ENCODE data around the gene EFEMP2.
A peak's percentile ranks its signal among the peaks of the same experiment; 100 is the strongest.

Gene EFEMP2

GRCh38 chr11:65900899-65901180 lies 28.2 kb upstream of the EFEMP2 start:
- no peak overlapping the region for H2AFZ ChIP-seq
- no peaks in the 10 kb centered on the region for H3K79me2 ChIP-seq
- no peak overlapping the region for H3K27ac ChIP-seq
- H3K4me1 ChIP-seq: no peaks in the 10 kb centered on the region
- H3K9ac ChIP-seq: no peak overlapping the region
- H3K4me2 ChIP-seq (ENCODE audit: low read length): peak overlapping the region; percentile 74
- TF ChIP-seq, protein P1, sequence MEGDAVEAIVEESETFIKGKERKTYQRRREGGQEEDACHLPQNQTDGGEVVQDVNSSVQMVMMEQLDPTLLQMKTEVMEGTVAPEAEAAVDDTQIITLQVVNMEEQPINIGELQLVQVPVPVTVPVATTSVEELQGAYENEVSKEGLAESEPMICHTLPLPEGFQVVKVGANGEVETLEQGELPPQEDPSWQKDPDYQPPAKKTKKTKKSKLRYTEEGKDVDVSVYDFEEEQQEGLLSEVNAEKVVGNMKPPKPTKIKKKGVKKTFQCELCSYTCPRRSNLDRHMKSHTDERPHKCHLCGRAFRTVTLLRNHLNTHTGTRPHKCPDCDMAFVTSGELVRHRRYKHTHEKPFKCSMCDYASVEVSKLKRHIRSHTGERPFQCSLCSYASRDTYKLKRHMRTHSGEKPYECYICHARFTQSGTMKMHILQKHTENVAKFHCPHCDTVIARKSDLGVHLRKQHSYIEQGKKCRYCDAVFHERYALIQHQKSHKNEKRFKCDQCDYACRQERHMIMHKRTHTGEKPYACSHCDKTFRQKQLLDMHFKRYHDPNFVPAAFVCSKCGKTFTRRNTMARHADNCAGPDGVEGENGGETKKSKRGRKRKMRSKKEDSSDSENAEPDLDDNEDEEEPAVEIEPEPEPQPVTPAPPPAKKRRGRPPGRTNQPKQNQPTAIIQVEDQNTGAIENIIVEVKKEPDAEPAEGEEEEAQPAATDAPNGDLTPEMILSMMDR (IDR thresholded peaks at IDR 0.05): no peak
- peak overlapping the region; percentile 23 for H3K4me3 ChIP-seq (ENCODE audit: low read depth, low read length)
- H3K36me3 ChIP-seq (ENCODE audit: control insufficient read depth, insufficient read depth, low read length): no peaks in the 10 kb centered on the region
- H3K27me3 ChIP-seq (ENCODE audit: control insufficient read depth, insufficient read depth, low read length): no peaks in the 10 kb centered on the region
- H3K9me3 ChIP-seq (ENCODE audit: control insufficient read depth, low read length): no peaks in the 10 kb centered on the region

GRCh38 chr11:65900125-65900898 lies 27.7 kb upstream of the EFEMP2 start, which contains the start of gene FOSL1:
Gene FOSL1 (minus strand): TSS chr11:65900388. CDS start chr11:65900339, 49 bp downstream.
- Histone ChIP-seq H3K4me3 (ENCODE audit: low read depth, low read length) (peak within 1 kb of the TSS; percentile 31), H3K27me3 (ENCODE audit: control insufficient read depth, insufficient read depth, low read length) (no peaks in the 10 kb centered on the region), H3K79me2 (no peaks in the 10 kb centered on the region), H3K27ac (no peak within 1 kb of the TSS), H3K4me2 (ENCODE audit: low read length) (peak within 1 kb of the TSS; percentile 74), H3K36me3 (ENCODE audit: control insufficient read depth, insufficient read depth, low read length) (no peaks in the 10 kb centered on the region), H3K4me1 (no peaks in the 10 kb centered on the region), H3K9ac (no peak within 1 kb of the TSS), H3K9me3 (ENCODE audit: control insufficient read depth, low read length) (no peaks in the 10 kb centered on the region), H2AFZ (peak within 1 kb of the TSS; percentile 58)
- TF ChIP-seq, protein P1 (IDR thresholded peaks at IDR 0.05): no peak

DNA sequence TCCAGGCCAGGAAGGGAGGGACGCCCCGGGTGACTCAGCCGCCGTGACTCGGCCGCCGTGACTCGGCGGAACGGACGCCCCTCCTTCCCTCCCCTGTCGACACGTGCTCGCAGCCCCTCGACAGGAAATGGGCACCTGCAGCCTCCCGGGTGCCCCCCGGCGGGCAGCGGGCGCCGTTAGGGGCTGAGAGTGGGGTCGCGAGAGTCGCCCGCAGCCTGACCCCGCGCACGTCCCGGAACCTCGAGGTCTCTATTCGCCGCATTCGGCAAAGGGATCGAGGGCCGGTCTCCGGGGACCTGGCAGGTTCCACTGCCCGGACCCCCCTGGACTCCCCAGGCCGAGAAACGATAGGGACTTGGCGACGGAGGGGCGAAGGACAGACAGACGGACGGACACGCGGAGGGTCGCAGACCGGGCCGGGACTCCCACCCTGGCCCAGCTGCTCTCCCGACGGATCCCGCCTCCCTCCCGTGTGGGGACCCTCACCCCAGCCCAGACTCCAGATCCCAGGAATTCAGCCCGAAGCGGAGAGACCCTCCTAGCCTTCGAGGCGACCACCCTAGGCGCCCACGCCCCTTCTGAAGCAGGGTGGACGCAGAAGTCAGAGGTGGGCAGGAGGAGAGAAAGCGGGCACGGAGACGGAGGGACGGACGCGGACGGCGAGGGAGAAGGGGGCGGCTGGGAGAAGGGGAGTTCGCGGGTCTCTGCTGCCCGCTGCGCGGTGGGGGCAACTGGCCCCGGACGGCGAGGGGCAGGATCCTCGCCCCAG lies 26.9 kb upstream of the EFEMP2 start:
- TF ChIP-seq, protein P1 (IDR thresholded peaks at IDR 0.05): no peak
- Histone ChIP-seq H2AFZ (peak overlapping the region; percentile 58), H3K4me1 (no peaks in the 10 kb centered on the region), H3K27ac (no peak overlapping the region), H3K9me3 (ENCODE audit: control insufficient read depth, low read length) (no peaks in the 10 kb centered on the region), H3K4me3 (ENCODE audit: low read depth, low read length) (peak overlapping the region; percentile 31), H3K36me3 (ENCODE audit: control insufficient read depth, insufficient read depth, low read length) (no peaks in the 10 kb centered on the region), H3K9ac (no peak overlapping the region), H3K4me2 (ENCODE audit: low read length) (peak overlapping the region; percentile 74), H3K27me3 (ENCODE audit: control insufficient read depth, insufficient read depth, low read length) (no peaks in the 10 kb centered on the region), H3K79me2 (no peaks in the 10 kb centered on the region)

DNA sequence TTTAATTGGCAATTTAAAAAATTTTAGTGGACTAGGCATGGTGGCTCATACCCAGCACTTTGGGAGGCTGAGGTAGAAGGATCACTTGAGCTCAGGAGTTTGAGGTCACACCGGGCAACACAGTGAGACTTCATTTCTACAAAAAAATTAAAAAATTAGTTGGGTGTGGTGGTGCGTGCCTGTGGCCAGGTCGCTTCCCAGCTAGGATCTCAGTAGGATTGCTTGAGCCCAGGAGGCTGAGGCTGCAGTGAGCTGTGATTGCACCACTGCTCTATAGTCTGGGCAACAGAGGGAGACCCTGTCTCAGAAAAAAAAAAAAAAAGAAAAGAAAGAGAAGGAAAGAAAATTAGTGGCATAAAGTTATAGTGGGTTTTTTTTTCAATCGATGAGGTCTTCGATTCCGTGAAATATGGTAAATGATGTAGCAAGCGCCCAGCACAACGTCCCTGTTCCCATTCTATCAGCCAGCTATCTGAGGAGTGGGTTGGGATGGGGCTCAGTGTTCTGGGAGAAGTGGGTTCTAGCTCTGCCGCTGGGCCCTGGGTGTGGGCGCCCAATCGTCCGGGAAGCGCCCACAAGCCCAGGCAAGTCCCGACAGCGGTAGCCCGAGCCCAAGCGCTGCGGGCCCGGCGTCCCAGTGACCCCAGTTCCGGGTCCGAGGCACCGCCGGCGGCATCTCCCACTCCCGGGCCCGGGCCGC lies 26.2 kb upstream of the EFEMP2 start:
- H3K4me3 ChIP-seq (ENCODE audit: low read depth, low read length): no peak overlapping the region
- no peaks in the 10 kb centered on the region for H3K79me2 ChIP-seq
- no peak overlapping the region for H3K9ac ChIP-seq
- H3K4me1 ChIP-seq: no peaks in the 10 kb centered on the region
- no peaks in the 10 kb centered on the region for H3K36me3 ChIP-seq (ENCODE audit: control insufficient read depth, insufficient read depth, low read length)
- H3K9me3 ChIP-seq (ENCODE audit: control insufficient read depth, low read length): no peaks in the 10 kb centered on the region
- no peak overlapping the region for H3K4me2 ChIP-seq (ENCODE audit: low read length)
- TF ChIP-seq, protein P1 (IDR thresholded peaks at IDR 0.05): no peak
- H3K27me3 ChIP-seq (ENCODE audit: control insufficient read depth, insufficient read depth, low read length): no peaks in the 10 kb centered on the region
- no peak overlapping the region for H3K27ac ChIP-seq
- H2AFZ ChIP-seq: peak overlapping the region; percentile 58
